NCI-H146 (cell line): ENCODE results near the gene PIM3.
A peak's percentile ranks its signal among the peaks of the same experiment; 100 is the strongest.
"Not testable (repeated sequence)": the region's sequence is repeated elsewhere in the genome, so short reads cannot be mapped to it uniquely, and the experiment has no call there.

Source experiments
- DNase-seq: peaks from one replicate; lab custom pipeline; 2025; lab: John Stamatoyannopoulos, UW

Gene PIM3

GRCh38 chr22:49986325-49986724, 25.8 kb downstream of the PIM3 start:
- DNase-seq: no peak

- DNase-seq: not testable (repeated sequence)
Observed at GRCh38 chr22:49989826-49990225, 29.3 kb downstream of the PIM3 start.

GRCh38 chr22:49991167-49991566, 30.6 kb downstream of the PIM3 start:
- no peak for DNase-seq

GRCh38 chr22:49991907-49992533, 31.4 kb downstream of the PIM3 start:
- DNase-seq: no peak

GRCh38 chr22:49992921-49993648, 32.5 kb downstream of the PIM3 start:
- peak; percentile 54 for DNase-seq

- DNase-seq: no peak
Observed at GRCh38 chr22:49993649-49994360, 33.2 kb downstream of the PIM3 start.

- no peak for DNase-seq
Observed at GRCh38 chr22:49994361-49995040, 33.9 kb downstream of the PIM3 start.

GRCh38 chr22:49995041-49995360, 34.4 kb downstream of the PIM3 start:
- no peak for DNase-seq

GRCh38 chr22:49995361-49996118, 35.0 kb downstream of the PIM3 start:
- DNase-seq: no peak

- DNase-seq: no peak
Observed at GRCh38 chr22:49996119-49996517, 35.5 kb downstream of the PIM3 start.

GRCh38 chr22:49996518-49997250, 36.1 kb downstream of the PIM3 start:
- no peak for DNase-seq

- DNase-seq: peak; percentile 28
Observed at GRCh38 chr22:49997251-49997599, 36.7 kb downstream of the PIM3 start.

- no peak for DNase-seq
Observed at GRCh38 chr22:49997932-49998717, 37.6 kb downstream of the PIM3 start.

GRCh38 chr22:49998718-49999062, 38.1 kb downstream of the PIM3 start:
- no peak for DNase-seq

- no peak for DNase-seq
Observed at GRCh38 chr22:49999063-49999945, 38.7 kb downstream of the PIM3 start.

GRCh38 chr22:49999946-50000586, 39.5 kb downstream of the PIM3 start:
- DNase-seq: no peak

GRCh38 chr22:50000587-50001387, 40.2 kb downstream of the PIM3 start:
- no peak for DNase-seq
